Lower lobe of right lung (tissue), 2 donors: ENCODE results near the gene EIF3L. TPM values are rescaled to one million over a fixed set of nuclear protein-coding genes. Genes with fewer than 3 reads are reported as not detected.
"Not testable (repeated sequence)": the region's sequence is repeated elsewhere in the genome, so short reads cannot be mapped to it uniquely, and the experiment has no call there.

Experiments used
- ATAC-seq, 2 donors: fragments of 200-7000 bp; cut with Tn5 transposase; one replicate each; pipeline ENCODE4 v1.9.1; 2020 to 2022; ENCODE audit warnings: mild to moderate bottlenecking in 2 of 2, moderate library complexity in 2 of 2
- DNase-seq: peaks from one replicate; pipeline ENCODE4 v3.0.0-alpha.2; 2020
- H3K27ac ChIP-seq: fragments of 200-600 bp; one replicate; pipeline ENCODE4 v1.8.0; 2022
- H3K27me3 ChIP-seq: fragments of 200-600 bp; one replicate; pipeline ENCODE4 v1.8.0; 2022; ENCODE audit warnings: low read depth
- H3K36me3 ChIP-seq: fragments of 200-600 bp; one replicate; pipeline ENCODE4 v1.8.0; 2022; ENCODE audit warnings: mild to moderate bottlenecking
- H3K4me1 ChIP-seq: fragments of 200-600 bp; one replicate; pipeline ENCODE4 v1.8.0; 2022
- H3K4me3 ChIP-seq: fragments of 200-600 bp; one replicate; pipeline ENCODE4 v1.8.0; 2022; ENCODE audit warnings: mild to moderate bottlenecking
- H3K9me3 ChIP-seq: fragments of 200-600 bp; one replicate; pipeline ENCODE4 v1.8.0; 2022
- CTCF ChIP-seq: fragments of 200-600 bp; IDR thresholded peaks from one replicate; pipeline ENCODE4 v1.8.0; 2022; ENCODE audit warnings: antibody characterized with exemption, mild to moderate bottlenecking
- intact Hi-C: fragments of 100-400 bp; cut with DNase I; formaldehyde crosslinking; loops from one replicate; pipeline ENCODE4 v1.11.0; 2022
- long read RNA-seq: library from polyadenylated mRNA; unstranded; transcript quantifications from one replicate; pipeline ENCODE4 v2.0.0, GENCODE V29; 2021
- total RNA-seq: library from RNA; stranded (reverse); fragmentation: NEBNext Ultra II Directional; extraction: Animal tissue kit (Norgen Biotek cat#: 25700); gene quantifications from one replicate; pipeline ENCODE4 v1.2.1, GENCODE V29; 2021
- donor health status: DM: no; HTN: yes; CAD: no; lungs with severe emphysema.

The EIF3L gene
- total RNA-seq = 385 TPM
- long read RNA-seq, transcript EIF3L-203 (13 exons, 3,220 nt) = major isoform, 383 of 457 reads
- long read RNA-seq, partial matches to known transcripts = 45 of 457 reads
- long read RNA-seq, other reads (novel, unspliced or antisense) = 26 of 457 reads

- Histone ChIP-seq H3K36me3 (peaks cover 37% of the 10 kb centered on the region), H3K4me1 (peaks cover 20% of the 10 kb centered on the region), H3K9me3 (no peaks in the 10 kb centered on the region), H3K27me3 (no peaks in the 10 kb centered on the region), H3K27ac (peak within 1 kb of the TSS; percentile 89), H3K4me3 (peak within 1 kb of the TSS; percentile 78)
- intact Hi-C loops = no loop called here
- no peak for TF ChIP-seq CTCF
- DNase-seq = peak; percentile 94
- peak; percentile 93 to 95 for ATAC-seq
These were observed at the start of gene EIF3L for GRCh38 chr22:37849089-37849751. TSS of gene EIF3L (plus strand) at chr22:37849419. CDS start at chr22:37849450, 31 bp downstream.

GRCh38 chr22:37799979-37800378 lies 49.2 kb upstream of the EIF3L start:
- intact Hi-C loops, H3K4me3 ChIP-seq, H3K27ac ChIP-seq, ATAC-seq, H3K9me3 ChIP-seq, H3K36me3 ChIP-seq, H3K27me3 ChIP-seq, DNase-seq: not testable (repeated sequence)
- peaks cover 18% of the 10 kb centered on the region for H3K4me1 ChIP-seq

- Histone ChIP-seq H3K9me3 (no peaks in the 10 kb centered on the region), H3K27ac (peak overlapping the region; percentile 72), H3K36me3 (no peaks in the 10 kb centered on the region), H3K4me3 (peak overlapping the region; percentile 73), H3K27me3 (no peaks in the 10 kb centered on the region), H3K4me1 (peaks cover 36% of the 10 kb centered on the region)
- no peak for TF ChIP-seq CTCF
- intact Hi-C loops = no loop called here
- ATAC-seq (no peak), DNase-seq (no peak)
These were observed 47.3 kb upstream of the EIF3L start for GRCh38 chr22:37801946-37802309.

GRCh38 chr22:37802310-37803194 lies 46.7 kb upstream of the EIF3L start:
- H3K27me3 ChIP-seq = no peaks in the 10 kb centered on the region
- peak overlapping the region; percentile 72 for H3K27ac ChIP-seq
- ATAC-seq (peak; percentile 42 to 54), DNase-seq (peak; percentile 75)
- peaks cover 42% of the 10 kb centered on the region for H3K4me1 ChIP-seq
- no peaks in the 10 kb centered on the region for H3K36me3 ChIP-seq
- intact Hi-C loops = no loop called here
- no peak for TF ChIP-seq CTCF
- H3K4me3 ChIP-seq = peak overlapping the region; percentile 73
- H3K9me3 ChIP-seq = no peaks in the 10 kb centered on the region

- no peaks in the 10 kb centered on the region for H3K9me3 ChIP-seq
- no peak for ATAC-seq
- intact Hi-C loops = no loop called here
- no peak for TF ChIP-seq CTCF
- no peak for DNase-seq
- no peak overlapping the region for H3K27ac ChIP-seq
- peak overlapping the region; percentile 73 for H3K4me3 ChIP-seq
- H3K4me1 ChIP-seq = peaks cover 46% of the 10 kb centered on the region
- H3K27me3 ChIP-seq = no peaks in the 10 kb centered on the region
- no peaks in the 10 kb centered on the region for H3K36me3 ChIP-seq
These were observed 46.0 kb upstream of the EIF3L start for GRCh38 chr22:37803195-37803638.
